Measurements from ENCODE around the gene SECISBP2.
A peak's percentile ranks its signal among the peaks of the same experiment; 100 is the strongest.

SECISBP2 gene

GRCh38 chr9:89383721-89384300, 65.5 kb downstream of the SECISBP2 start:
- no peak for DNase-seq (ENCODE audit: extremely low read depth, low read depth)
- no peak for TF ChIP-seq CTCF (IDR thresholded peaks at IDR 0.05; ENCODE audit: low read depth, low read length)

GRCh38 chr9:89384783-89385182, 66.5 kb downstream of the SECISBP2 start:
- no peak for DNase-seq (ENCODE audit: extremely low read depth, low read depth)
- no peak for TF ChIP-seq CTCF (IDR thresholded peaks at IDR 0.05; ENCODE audit: low read depth, low read length)

- TF ChIP-seq CTCF (IDR thresholded peaks at IDR 0.05; ENCODE audit: low read depth, low read length), result no peak
Observed at GRCh38 chr9:89386206-89386605, 67.9 kb downstream of the SECISBP2 start.

GRCh38 chr9:89386797-89387196, 68.5 kb downstream of the SECISBP2 start:
- no peak for TF ChIP-seq CTCF (IDR thresholded peaks at IDR 0.05; ENCODE audit: low read depth, low read length)
- DNase-seq (ENCODE audit: extremely low read depth, low read depth), result no peak

More at GRCh38 chr9:89386206-89386605, 67.9 kb downstream of the SECISBP2 start:
- no peak for DNase-seq (ENCODE audit: extremely low read depth, low read depth)

GRCh38 chr9:89387197-89387849, 69.0 kb downstream of the SECISBP2 start:
- no peak for DNase-seq (ENCODE audit: extremely low read depth, low read depth)
- no peak for TF ChIP-seq CTCF (IDR thresholded peaks at IDR 0.05; ENCODE audit: low read depth, low read length)

- DNase-seq (ENCODE audit: extremely low read depth, low read depth), result peak; percentile 80
- TF ChIP-seq CTCF (IDR thresholded peaks at IDR 0.05; ENCODE audit: low read depth, low read length), result no peak
Observed at GRCh38 chr9:89388084-89388867, 70.0 kb downstream of the SECISBP2 start.

GRCh38 chr9:89388868-89389177, 70.5 kb downstream of the SECISBP2 start:
- no peak for DNase-seq (ENCODE audit: extremely low read depth, low read depth)

More at GRCh38 chr9:89388868-89389177, 70.5 kb downstream of the SECISBP2 start:
- no peak for TF ChIP-seq CTCF (IDR thresholded peaks at IDR 0.05; ENCODE audit: low read depth, low read length)
